Activated naive CD8-positive, alpha-beta T cell treated with anti-CD3 and anti-CD28 coated beads for 36 hours (primary cell): ENCODE data around the gene TBX2. TPM values are rescaled to one million over a fixed set of nuclear protein-coding genes. Genes with fewer than 3 reads are reported as not detected.
A peak's percentile ranks its signal among the peaks of the same experiment; 100 is the strongest.

Experiments used
- DNase-seq: peaks from one replicate; pipeline ENCODE4 v3.0.0; 2021
- H3K27ac Mint-ChIP-seq: one replicate; pipeline ENCODE4 v1.8.0; 2022; ENCODE audit warnings: mild to moderate bottlenecking, moderate library complexity, mixed read lengths
- H3K27me3 Mint-ChIP-seq: one replicate; pipeline ENCODE4 v1.8.0; 2022; ENCODE audit warnings: mild to moderate bottlenecking, mixed read lengths
- H3K36me3 Mint-ChIP-seq: one replicate; pipeline ENCODE4 v1.8.0; 2021; ENCODE audit warnings: mild to moderate bottlenecking, mixed read lengths
- H3K4me1 Mint-ChIP-seq: one replicate; pipeline ENCODE4 v1.8.0; 2021; ENCODE audit warnings: mixed read lengths
- H3K4me3 Mint-ChIP-seq: one replicate; pipeline ENCODE4 v1.8.0; 2022; ENCODE audit warnings: mild to moderate bottlenecking, moderate library complexity, mixed read lengths
- H3K9me3 Mint-ChIP-seq: one replicate; pipeline ENCODE4 v1.8.0; 2022; ENCODE audit warnings: mixed read lengths
- total RNA-seq, 2 experiments: library from RNA; stranded (reverse); gene quantifications; one replicate each; pipeline ENCODE4 v1.2.3, GENCODE V29; 2021

TBX2 gene
- total RNA-seq, 2 experiments from 2014 or later = not detected

DNA sequence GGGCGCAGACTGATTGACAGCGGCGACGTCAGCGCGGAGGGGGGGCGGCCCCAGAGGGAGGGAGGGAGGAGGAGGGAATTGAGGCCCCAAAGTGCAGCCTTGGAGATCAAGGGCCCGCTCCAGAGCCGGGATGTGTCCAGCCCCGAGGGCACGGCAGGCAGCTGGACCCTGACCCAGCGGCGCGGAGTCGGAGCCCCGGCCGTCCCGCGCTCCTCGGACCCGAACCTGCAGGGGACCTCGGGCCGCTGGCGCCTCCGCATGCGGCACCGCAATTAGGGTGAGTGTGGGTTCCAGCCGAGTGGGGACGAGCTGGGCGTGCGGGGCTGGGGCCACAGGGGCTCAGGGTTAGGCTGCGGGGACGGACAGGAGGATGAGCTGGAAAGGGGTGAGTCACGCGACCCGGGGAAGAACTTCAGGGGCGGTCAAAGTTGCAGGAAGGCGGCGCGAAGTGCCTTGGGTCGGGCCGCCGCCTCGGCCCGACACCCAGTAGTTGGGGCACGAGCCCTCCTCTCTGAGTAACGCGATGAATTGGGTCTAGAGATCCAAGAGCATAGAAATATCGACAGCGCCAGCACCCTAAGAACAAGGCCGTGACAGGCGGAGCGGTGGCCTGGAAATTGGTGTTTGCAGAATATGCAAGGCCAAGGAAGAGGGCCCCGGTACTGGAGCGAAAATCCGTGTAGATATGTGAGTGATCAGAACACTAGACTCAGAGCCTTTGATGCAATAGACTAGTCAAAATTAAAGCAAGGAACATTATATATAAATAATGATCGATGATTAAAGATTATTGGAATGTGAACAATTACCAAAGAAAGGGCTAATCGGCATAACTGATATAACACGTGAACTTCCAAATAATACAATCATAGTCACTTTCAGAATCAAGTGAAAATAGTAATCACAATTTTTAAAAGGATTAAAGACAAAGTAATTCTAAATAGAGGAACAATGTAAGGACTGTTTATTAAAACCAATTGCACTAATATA is 53.0 kb downstream of the TBX2 start, which contains the start of gene TBX4:
TSS of gene TBX4 (plus strand) at position 122 of the 990 bp plus-strand sequence. CDS start 4,069 bp downstream, outside the sequence.
- Mint-ChIP-seq H3K27ac (no peak within 1 kb of the TSS), H3K36me3 (no peaks in the 10 kb centered on the region), H3K4me1 (peaks cover 17% of the 10 kb centered on the region), H3K27me3 (peaks cover 73% of the 10 kb centered on the region), H3K4me3 (peak within 1 kb of the TSS; percentile 40), H3K9me3 (no peaks in the 10 kb centered on the region)
- DNase-seq = no peak

- Mint-ChIP-seq H3K27ac (no peak overlapping the region), H3K36me3 (no peaks in the 10 kb centered on the region)
These were observed 54.1 kb downstream of the TBX2 start for GRCh38 chr17:61453566-61454380.

GRCh38 chr17:61454381-61455323 is 55.0 kb downstream of the TBX2 start:
- Mint-ChIP-seq H3K36me3 (no peaks in the 10 kb centered on the region), H3K27me3 (peaks cover 86% of the 10 kb centered on the region), H3K9me3 (no peaks in the 10 kb centered on the region), H3K4me1 (peaks cover 23% of the 10 kb centered on the region), H3K4me3 (peak overlapping the region; percentile 42), H3K27ac (no peak overlapping the region)
- no peak for DNase-seq

More at GRCh38 chr17:61453566-61454380, 54.1 kb downstream of the TBX2 start:
- peaks cover 23% of the 10 kb centered on the region for H3K4me1 Mint-ChIP-seq
- H3K4me3 Mint-ChIP-seq = peak overlapping the region; percentile 42
- H3K27me3 Mint-ChIP-seq = peaks cover 85% of the 10 kb centered on the region
- no peaks in the 10 kb centered on the region for H3K9me3 Mint-ChIP-seq
- DNase-seq = no peak

DNA sequence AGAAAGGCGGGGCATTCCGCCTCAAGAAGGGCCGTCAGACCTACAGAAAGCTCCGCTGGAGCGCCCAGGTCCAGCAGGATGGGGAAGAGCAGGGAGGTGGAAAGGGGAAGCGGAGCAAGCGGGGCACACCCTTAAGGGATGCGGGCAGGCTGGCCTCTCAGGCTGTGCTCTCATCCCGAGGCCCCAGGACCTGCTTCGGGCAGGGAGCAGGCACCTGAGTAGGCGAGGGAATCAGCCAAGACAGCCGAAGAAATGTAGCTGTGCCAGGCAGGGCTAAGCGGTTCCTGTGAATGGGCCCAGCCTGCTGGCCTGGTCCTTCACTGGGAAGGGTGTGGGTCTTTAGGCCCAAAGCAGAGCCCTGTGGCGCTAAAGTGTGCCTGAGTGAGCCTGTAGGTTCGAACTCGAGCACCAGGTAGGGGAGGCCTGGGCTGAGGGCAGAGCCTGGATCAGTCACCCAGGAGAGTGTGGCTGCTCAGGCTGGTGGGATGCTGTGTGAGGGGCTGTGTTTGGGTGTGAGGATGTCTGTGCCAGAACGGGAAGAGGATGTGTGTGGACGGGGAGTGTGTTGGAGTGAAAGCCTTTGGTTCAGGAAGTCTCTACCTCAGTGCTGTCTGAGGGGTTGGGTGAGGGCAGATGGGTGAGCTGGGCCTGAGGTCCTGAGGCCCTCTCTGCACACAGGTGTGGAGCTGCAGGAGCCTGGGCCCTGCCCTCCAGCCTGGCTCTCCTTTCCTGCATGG is 55.8 kb downstream of the TBX2 start:
- H3K27ac Mint-ChIP-seq = no peak overlapping the region
- H3K9me3 Mint-ChIP-seq = no peaks in the 10 kb centered on the region
- no peak for DNase-seq
- no peak overlapping the region for H3K4me3 Mint-ChIP-seq
- peaks cover 24% of the 10 kb centered on the region for H3K4me1 Mint-ChIP-seq
- peaks cover 86% of the 10 kb centered on the region for H3K27me3 Mint-ChIP-seq
- H3K36me3 Mint-ChIP-seq = no peaks in the 10 kb centered on the region

GRCh38 chr17:61456061-61456681 is 56.5 kb downstream of the TBX2 start:
- Mint-ChIP-seq H3K4me3 (no peak overlapping the region), H3K36me3 (no peaks in the 10 kb centered on the region), H3K27me3 (peaks cover 86% of the 10 kb centered on the region), H3K27ac (no peak overlapping the region), H3K4me1 (peaks cover 30% of the 10 kb centered on the region), H3K9me3 (no peaks in the 10 kb centered on the region)
- no peak for DNase-seq

DNA sequence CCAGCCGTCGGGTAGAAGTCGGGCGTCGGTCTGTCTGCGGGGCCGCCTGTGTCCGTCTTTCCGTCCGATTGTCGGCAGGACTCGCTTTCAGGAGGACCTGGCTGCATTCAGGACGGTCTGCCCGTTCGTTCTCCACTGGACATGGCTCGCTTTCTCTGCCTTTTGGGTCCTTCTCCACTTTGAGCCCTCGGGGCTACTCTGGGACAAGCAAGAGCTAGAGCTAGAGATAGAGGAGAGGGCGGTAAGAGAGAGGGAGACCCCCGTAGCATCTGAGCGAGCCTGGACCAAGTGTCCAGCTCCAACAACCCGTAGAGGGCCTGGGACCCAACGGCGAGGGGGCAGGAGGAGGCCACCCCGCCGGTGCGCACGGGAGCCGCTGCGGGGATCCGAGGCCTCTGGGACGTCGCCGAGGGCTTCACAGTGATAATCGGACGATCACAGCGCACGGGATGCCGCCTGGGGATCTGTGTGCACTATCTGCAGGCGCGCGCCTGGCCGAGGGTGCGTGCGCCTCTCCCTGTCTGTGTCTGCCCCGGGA is 57.1 kb downstream of the TBX2 start:
- no peak overlapping the region for H3K27ac Mint-ChIP-seq
- no peaks in the 10 kb centered on the region for H3K9me3 Mint-ChIP-seq
- DNase-seq = no peak
- H3K27me3 Mint-ChIP-seq = peaks cover 90% of the 10 kb centered on the region
- no peaks in the 10 kb centered on the region for H3K36me3 Mint-ChIP-seq
- peaks cover 35% of the 10 kb centered on the region for H3K4me1 Mint-ChIP-seq
- peak overlapping the region; percentile 49 for H3K4me3 Mint-ChIP-seq

DNA sequence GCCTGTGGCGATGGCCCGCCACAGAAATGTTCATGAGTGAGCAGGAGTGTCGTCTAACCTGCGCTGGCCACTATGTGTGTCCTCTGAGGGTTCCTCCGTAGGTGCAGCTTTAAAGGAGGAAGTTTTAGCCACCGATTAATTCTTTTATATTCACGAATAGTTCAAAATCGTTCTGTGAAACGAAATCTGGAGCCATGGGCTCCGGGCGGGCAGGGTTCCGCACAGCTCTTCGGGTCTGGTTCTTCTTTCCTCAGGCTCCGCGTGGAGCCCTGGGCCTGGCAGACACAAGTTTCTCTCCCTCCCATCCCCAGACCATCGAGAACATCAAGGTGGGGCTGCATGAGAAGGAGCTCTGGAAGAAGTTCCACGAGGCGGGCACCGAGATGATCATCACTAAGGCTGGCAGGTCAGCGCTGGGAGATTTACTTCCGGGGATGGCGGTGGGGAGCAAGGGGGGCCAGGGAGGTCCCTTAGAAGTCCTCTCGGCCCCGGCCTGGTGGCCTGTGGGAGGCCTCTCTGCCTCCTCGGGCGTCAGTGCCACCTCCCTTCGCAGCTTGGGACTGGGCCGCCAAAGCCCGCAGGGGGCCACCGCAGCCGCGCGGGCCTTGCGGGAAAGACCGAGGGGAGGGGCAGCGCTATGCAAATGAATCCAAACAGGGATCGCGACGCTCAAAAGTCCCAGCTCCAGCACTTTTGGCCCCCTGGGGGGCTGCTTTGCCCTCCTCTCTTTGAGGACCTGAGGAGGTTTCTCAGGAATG is 57.8 kb downstream of the TBX2 start:
- Mint-ChIP-seq H3K4me3 (peak overlapping the region; percentile 49), H3K4me1 (peaks cover 39% of the 10 kb centered on the region), H3K36me3 (no peaks in the 10 kb centered on the region), H3K9me3 (no peaks in the 10 kb centered on the region), H3K27ac (no peak overlapping the region), H3K27me3 (peaks cover 95% of the 10 kb centered on the region)
- DNase-seq = no peak

DNA sequence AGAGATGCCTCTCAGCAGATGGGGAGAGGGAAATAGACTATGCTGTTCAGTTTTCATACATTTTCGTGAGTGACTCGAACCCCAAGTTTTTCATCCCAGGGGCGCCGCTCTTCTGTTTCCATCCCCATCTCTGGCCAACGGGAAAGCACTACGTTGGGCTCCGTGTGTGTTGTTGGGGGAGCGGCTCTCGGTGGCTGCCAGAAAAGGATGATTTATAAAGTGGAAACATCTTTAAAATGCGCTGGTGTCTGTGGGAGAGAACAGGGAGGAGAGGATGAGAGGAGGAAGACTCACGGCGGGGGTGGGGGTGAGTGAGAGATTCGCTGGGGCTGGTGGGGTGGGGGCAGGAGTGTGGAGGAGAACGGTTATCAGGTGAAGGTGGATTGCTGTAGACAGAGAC is 58.4 kb downstream of the TBX2 start:
- H3K27ac Mint-ChIP-seq = no peak overlapping the region
- DNase-seq = no peak
- H3K36me3 Mint-ChIP-seq = no peaks in the 10 kb centered on the region
- H3K9me3 Mint-ChIP-seq = no peaks in the 10 kb centered on the region
- H3K4me1 Mint-ChIP-seq = peaks cover 38% of the 10 kb centered on the region
- H3K4me3 Mint-ChIP-seq = no peak overlapping the region
- peaks cover 95% of the 10 kb centered on the region for H3K27me3 Mint-ChIP-seq

DNA sequence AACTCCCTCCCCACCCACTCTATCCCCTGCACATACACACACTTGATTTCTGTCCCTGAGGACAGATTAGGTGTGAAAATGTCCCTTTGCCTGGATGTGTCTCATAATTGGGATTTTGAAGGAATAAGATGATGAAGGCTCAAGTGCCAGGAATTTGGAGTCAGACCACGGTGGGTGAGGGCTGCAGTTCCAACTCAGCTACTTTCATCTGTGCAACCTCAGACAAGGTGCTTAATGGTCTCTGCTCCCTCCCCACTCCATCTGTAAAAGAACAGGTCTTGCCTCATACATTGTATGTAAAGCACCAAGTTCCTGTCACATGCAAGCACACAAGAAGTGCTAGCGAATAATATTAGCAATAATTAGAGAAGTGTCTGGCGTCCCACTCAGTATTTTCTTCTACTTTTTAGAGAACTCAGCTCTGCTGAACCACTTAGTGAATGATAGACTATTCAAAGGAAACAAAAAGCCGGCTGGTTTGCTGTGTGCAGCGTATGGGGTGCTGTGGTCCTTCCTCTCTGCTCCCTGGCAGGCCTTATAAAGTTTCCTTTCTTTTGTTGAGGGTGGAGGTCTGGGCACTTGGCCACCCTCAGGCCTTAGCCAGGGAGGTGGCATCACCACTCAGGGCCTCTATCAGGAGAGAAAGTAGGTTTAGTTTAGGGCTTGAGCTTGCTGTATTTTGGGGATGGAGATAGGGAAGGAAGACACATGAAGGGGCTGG is 58.9 kb downstream of the TBX2 start:
- Mint-ChIP-seq H3K36me3 (no peaks in the 10 kb centered on the region), H3K27ac (no peak overlapping the region), H3K4me3 (no peak overlapping the region), H3K4me1 (peaks cover 38% of the 10 kb centered on the region), H3K9me3 (no peaks in the 10 kb centered on the region), H3K27me3 (peaks cover 95% of the 10 kb centered on the region)
- no peak for DNase-seq
